SIG-M5 treated with dmso at 0.1 percent for 504 hours (cell line): ENCODE data around the gene NTM.
"Not testable (repeated sequence)": the region's sequence is repeated elsewhere in the genome, so short reads cannot be mapped to it uniquely, and the experiment has no call there.

Experiments used
- DNase-seq: peaks from one replicate; lab custom pipeline; 2025; ENCODE audit not compliant: unreplicated experiment; lab: John Stamatoyannopoulos, UW

NTM gene

GRCh38 chr11:131421066-131421855, 50.8 kb downstream of the NTM start:
- DNase-seq: no peak

GRCh38 chr11:131422029-131422428, 51.6 kb downstream of the NTM start:
- DNase-seq: no peak

DNA sequence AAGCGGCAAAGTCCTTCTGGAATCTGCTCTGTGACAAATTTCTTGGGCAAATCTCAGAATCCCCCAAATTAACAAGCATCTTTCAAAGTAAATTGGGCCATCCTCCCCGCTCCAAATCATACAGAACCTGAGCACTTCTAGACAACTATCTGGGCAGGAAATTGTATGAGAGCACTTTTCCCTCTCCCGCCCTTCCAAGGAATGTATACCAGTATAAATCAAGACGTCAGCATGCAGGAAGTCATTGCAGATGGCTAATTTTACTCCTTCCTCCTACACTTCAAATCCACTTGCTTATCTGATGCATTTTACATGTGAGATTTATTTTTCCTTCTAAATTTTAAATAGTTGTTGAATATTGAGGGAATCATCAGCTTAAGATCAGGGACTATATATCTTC, 52.1 kb downstream of the NTM start:
- no peak for DNase-seq

GRCh38 chr11:131423688-131424087, 53.3 kb downstream of the NTM start:
- DNase-seq: peak; percentile 48

- not testable (repeated sequence) for DNase-seq
These were observed 54.0 kb downstream of the NTM start for GRCh38 chr11:131424257-131424876.

GRCh38 chr11:131425285-131425684, 54.9 kb downstream of the NTM start:
- DNase-seq: no peak

DNA sequence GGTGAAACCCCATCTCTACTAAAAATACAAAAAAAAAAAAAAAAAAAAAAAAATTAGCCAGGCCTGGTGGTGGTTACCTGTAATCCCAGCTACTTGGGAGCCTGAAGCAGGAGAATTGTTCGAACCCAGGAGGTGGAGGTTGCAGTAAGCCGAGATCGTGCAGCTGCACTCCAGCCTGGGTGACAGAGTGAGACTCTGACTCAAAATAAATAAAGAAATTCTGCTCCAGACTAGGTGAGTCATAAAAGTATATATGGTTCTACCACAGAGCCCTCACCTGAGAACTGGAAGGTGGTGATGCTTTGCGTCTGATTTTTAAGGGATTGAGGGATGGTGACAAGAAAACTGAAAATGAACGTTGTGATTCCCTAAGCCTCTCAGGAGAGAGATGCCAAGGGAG, 58.4 kb downstream of the NTM start:
- DNase-seq: peak; percentile 6

GRCh38 chr11:131430473-131431208, 60.2 kb downstream of the NTM start:
- no peak for DNase-seq

DNA sequence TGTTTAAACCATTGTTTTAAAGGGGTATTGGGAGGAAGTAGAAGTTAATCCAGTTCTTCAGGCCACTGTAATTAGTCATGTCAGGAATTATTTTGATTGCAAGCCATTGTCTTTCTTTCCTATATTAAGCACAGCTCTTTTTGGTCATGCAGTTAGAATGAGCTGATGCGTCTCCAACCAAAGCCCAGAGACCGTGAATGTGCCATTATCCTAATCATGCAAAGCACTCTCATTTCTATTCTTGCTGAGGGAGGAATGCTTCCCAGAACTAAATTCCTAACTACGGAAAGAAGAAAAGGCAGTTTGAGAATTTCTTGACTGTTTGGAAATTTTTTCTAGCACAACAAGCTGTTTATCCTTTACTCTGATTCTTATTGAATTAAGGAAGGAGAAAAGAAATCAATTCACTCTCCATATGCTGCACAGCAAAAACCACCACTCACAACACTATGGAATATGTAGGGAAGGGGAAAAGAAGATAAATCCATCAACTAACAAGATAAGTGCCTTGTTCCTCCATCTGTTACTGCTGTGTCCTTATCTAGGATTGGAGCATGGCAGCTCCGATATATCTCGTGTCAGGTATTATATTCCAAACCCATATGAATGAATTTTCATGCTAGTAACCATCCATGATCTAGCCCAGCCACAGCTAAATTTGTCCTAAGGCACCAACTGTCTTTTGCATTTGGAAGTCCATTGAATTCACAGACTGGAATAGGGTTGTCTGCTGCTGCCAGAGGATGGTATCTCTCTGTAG, 70.8 kb downstream of the NTM start:
- no peak for DNase-seq

GRCh38 chr11:131446590-131447275, 76.3 kb downstream of the NTM start:
- no peak for DNase-seq

GRCh38 chr11:131447277-131447815, 76.9 kb downstream of the NTM start:
- DNase-seq: no peak

DNA sequence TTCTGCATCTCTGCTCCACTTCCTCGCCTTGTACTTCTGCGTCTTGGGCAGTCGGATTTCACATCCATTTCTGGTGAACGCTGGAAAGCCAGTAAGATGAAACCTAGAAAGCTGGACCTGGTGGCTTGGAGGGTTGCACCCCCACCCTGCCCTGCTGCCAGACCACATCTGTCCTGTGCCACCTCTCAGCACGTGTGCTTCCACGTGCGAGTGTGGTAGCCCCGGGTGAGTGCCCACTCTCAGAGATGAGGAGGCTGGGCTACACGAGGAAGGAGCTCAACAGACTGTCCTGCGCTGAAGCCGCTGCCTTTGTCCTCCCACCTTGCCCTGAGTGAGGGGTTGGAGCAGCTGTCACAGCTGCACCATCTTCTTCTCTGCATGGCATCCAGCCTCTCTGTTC, 77.5 kb downstream of the NTM start:
- DNase-seq: no peak

GRCh38 chr11:131449036-131450019, 78.9 kb downstream of the NTM start:
- no peak for DNase-seq

DNA sequence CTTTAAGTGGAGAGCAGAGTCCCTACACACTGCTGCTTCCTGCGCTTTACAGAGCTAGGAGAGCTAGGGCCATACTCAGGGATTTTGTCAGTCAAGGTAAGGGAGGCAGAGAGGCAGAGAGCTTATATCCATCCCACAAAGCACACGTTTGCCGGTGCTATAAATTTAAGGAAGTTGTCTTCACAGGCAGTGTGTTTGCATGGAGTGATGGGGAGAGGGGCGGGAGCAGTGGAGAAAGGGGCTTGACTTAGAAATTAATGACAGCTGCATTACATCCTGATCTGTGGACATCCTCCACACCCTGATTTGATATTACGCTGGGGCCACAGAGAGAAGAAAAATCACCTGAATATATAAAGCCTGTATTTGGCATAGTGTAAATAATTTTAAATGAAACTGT, 84.1 kb downstream of the NTM start:
- no peak for DNase-seq

GRCh38 chr11:131454989-131455388, 84.6 kb downstream of the NTM start:
- DNase-seq: no peak

DNA sequence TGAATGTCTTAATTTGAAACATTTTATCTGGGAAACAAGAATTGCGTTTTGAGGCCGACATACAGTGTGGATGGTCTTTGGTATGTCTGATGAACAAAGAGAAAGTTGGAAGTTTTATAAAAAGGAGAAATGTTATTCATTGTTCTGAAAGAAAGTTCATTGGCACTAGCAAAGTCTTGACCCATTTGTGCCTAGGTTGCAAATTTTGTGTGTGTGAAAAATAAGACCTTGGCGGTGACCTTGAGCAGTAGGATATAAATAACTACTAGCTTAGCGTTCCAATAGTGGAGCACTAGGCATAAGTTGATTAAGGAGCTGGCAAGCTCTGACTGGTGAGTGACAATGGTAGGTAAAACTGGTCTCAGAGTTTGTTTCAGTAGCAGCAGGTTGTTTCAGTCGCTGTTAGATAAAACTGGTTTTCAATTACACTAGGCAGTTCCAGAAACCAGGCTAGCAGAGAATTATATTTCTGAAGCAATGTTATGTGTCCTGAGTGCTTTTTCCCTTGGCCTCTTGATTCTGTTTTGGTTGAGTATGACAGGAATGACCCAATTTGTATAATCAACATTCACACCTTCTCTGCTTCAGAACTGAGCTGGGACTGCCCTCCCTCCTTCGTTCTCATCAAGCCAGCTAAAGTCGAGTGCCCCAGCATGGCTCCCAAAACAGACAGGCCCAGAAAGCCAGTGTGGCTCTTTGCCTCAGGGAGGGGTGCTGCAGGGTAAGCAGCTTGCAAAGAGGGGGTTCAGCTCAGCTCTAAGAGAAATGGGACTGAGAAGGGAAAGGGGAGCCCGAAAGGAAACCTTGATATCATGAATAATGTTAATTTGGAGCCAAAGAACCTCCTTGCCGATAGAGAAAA, 85.7 kb downstream of the NTM start:
- no peak for DNase-seq

DNA sequence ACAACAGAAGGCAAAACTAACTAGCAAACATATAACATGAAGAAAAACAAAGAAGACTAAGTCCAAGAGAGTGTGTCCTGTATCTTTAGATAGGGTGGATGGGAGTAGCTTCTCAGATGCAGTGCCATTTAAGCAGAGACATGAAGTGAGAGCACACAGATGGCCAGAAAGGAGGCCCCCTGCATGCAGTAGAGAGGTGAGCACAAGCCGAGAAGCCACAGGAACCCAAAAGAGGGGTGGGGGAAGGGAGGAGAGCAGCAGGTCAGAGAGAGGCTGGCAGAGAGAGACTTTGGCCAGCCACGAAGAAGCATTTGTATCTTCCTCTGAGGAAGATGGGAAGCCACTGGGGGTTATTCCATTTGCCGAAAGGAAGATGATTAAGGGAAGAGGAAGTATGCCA, 86.7 kb downstream of the NTM start:
- DNase-seq: no peak

- no peak for DNase-seq
These were observed 88.0 kb downstream of the NTM start for GRCh38 chr11:131458421-131458820.
